H1 (cell line): Measurements from ENCODE around the gene B3GALT6. TPM values are rescaled to one million over a fixed set of nuclear protein-coding genes. Genes with fewer than 3 reads are reported as not detected.

Experiments
- CBX5 ChIP-seq: fragments of 300-800, 300-1000 bp; sonication (generic); IDR thresholded peaks from 2 replicates; pipeline ENCODE4 v1.7.1; 2016; ENCODE audit warnings: antibody characterized with exemption, low read length, low read depth
- CREB1 ChIP-seq: IDR thresholded peaks from 2 replicates; pipeline ENCODE4 v1.6.1; 2012; ENCODE audit warnings: inconsistent platforms
- CTBP2 ChIP-seq: IDR thresholded peaks from 2 replicates; pipeline ENCODE4 v1.7.0; 2011; ENCODE audit warnings: borderline replicate concordance, mild to moderate bottlenecking, moderate library complexity, mixed read lengths, low read length; ENCODE audit not compliant: insufficient read depth, insufficient read length
- CTCF ChIP-seq, 3 experiments: IDR thresholded peaks; 1 replicate in 2 of 3; 2 replicates in 1 of 3; pipeline versions ENCODE4 v1.5.1 to v1.6.1; 2011; ENCODE audit warnings: low read length in 3 of 3, mild to moderate bottlenecking in 3 of 3, inconsistent platforms in 2 of 3, low read depth in 1 of 3, moderate library complexity in 1 of 3; ENCODE audit not compliant: insufficient read depth in 1 of 3; ENCODE audit errors: control extremely low read depth in 1 of 3
- EP300 ChIP-seq, 2 experiments: IDR thresholded peaks; 1 replicate in 1 of 2; 2 replicates in 1 of 2; pipeline ENCODE4 v1.6.1; 2011 to 2012; ENCODE audit warnings: low read depth in 2 of 2, low read length in 2 of 2, mild to moderate bottlenecking in 2 of 2, borderline replicate concordance in 1 of 2, inconsistent platforms in 1 of 2, moderate library complexity in 1 of 2
- POLR2AphosphoS5 ChIP-seq: IDR thresholded peaks from 2 replicates; pipeline ENCODE4 v1.6.1; 2011; ENCODE audit warnings: low read depth, low read length
- POU5F1 ChIP-seq: IDR thresholded peaks from 2 replicates; pipeline ENCODE4 v1.6.1; 2011; ENCODE audit warnings: low read depth, mild to moderate bottlenecking, low read length, moderate library complexity
- RBBP5 ChIP-seq: IDR thresholded peaks from 2 replicates; pipeline ENCODE4 v1.7.1; 2012; ENCODE audit warnings: low read depth, mild to moderate bottlenecking, inconsistent platforms, low read length, moderate library complexity, borderline replicate concordance
- RFX5 ChIP-seq: IDR thresholded peaks from 2 replicates; pipeline ENCODE4 v1.6.1; 2011; ENCODE audit warnings: low read depth, low read length, improper control_type of control experiment, borderline replicate concordance
- SIN3A ChIP-seq, 2 experiments: IDR thresholded peaks in 1 of 2; conservative IDR thresholded peaks in 1 of 2; 2 replicates each; pipeline ENCODE4 v1.6.1; 2011 to 2012; ENCODE audit warnings: low read length in 2 of 2, improper control_type of control experiment in 1 of 2, low read depth in 1 of 2, mild to moderate bottlenecking in 1 of 2
- SRF ChIP-seq: IDR thresholded peaks from 2 replicates; pipeline ENCODE4 v1.6.1; 2011; ENCODE audit warnings: mild to moderate bottlenecking, low read depth, low read length, moderate library complexity
- polyA plus RNA-seq, 7 experiments: library from polyadenylated mRNA; depleted of rRNA in 3 of 7; stranded (reverse) in 5 of 7; unstranded in 2 of 7; fragments of >200 nt in 5 of 7; fragments of 200-250 nt in 2 of 7; gene quantifications; 1 replicate in 5 of 7; 2 replicates in 1 of 7; 4 replicates in 1 of 7; pipeline versions ENCODE4 v1.2.1 to v1.2.3, GENCODE V29; 2011 to 2013; ENCODE audit warnings: missing spikeins in 2 of 7, mixed read lengths in 2 of 7
- total RNA-seq: library from RNA; stranded (reverse); fragmentation: NEBNext Ultra II Directional; extraction: Animal tissue kit (Norgen Biotek cat#: 25700); gene quantifications from 2 replicates; pipeline ENCODE4 v1.2.1, GENCODE V29; 2021

Gene B3GALT6
- total and polyA plus RNA-seq, 2 of the 8 experiments (the other 6 are each of a cell fraction or from before 2014, with no cell fraction given) = 18.4 to 20.4 TPM

GRCh38 chr1:1215881-1216605, 16.0 kb upstream of the B3GALT6 start (continued):
- TF ChIP-seq CTCF (IDR thresholded peaks at IDR 0.05; ENCODE audit: control extremely low read depth in 1 of 3, insufficient read depth in 1 of 3, low read depth in 1 of 3, low read length in 3 of 3) = no peak
- no peak for TF ChIP-seq CTBP2
- no peak for TF ChIP-seq SRF
- TF ChIP-seq RFX5 = no peak
- TF ChIP-seq RBBP5 = no peak
- no peak for TF ChIP-seq CBX5
- TF ChIP-seq POLR2AphosphoS5 = no peak
- TF ChIP-seq CREB1 = no peak
- no peak for TF ChIP-seq SIN3A (conservative IDR thresholded peaks at IDR 0.05 in 1 of 2, IDR thresholded peaks at IDR 0.05 in 1 of 2; ENCODE audit: low read depth in 1 of 2, low read length in 2 of 2)
- no peak for TF ChIP-seq POU5F1
- no peak for TF ChIP-seq EP300 (IDR thresholded peaks at IDR 0.05; ENCODE audit: borderline replicate concordance in 1 of 2, low read depth in 2 of 2, low read length in 2 of 2)
